GM21367 (cell line): Measurements from ENCODE around the gene HSD11B1.
"Not testable (repeated sequence)": the region's sequence is repeated elsewhere in the genome, so short reads cannot be mapped to it uniquely, and the experiment has no call there.

ENCODE experiments used
- ATAC-seq: cut with Tn5 transposase; IDR thresholded peaks from one replicate; pipeline ENCODE4 v1.9.1; 2021; ENCODE audit not compliant: unreplicated experiment

Gene HSD11B1

DNA sequence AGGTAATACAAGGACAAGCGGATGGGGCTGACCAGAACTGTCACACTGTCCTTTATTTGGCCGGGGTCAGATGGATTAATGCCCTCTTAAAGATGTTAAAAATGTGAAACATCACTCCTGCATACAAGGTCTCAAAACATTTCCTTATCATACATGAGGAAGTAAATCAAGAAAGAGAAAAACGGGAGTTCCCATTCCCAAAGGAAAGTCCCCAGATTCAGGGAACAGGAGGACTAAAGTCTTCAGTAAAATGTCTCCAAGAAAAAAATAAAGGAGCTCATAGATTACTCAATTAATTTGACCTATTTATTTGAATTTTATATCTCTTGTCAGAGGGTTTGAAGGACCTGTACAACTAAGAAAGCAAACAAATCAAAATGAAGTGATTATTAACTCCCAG lies 13.4 kb upstream of the HSD11B1 start:
- ATAC-seq = no peak

DNA sequence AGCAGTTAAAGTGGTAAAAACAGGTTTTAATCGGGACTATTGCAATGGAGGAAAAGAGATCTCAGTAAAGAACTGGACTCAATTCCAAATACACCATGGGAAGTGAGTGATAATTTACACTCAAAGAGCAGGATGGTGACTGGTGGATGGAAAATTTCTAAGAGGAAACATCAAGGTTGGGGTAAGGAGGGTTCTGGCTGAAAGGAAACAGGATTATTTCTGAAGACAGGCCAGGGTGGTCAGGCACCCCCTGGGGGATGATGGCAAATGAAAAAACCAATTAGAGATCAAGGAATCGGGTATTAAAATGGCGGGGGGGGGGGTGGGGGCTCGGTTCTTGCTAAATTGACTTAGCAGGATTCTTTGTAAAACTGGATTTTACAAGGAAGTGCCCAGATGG lies 12.3 kb upstream of the HSD11B1 start:
- ATAC-seq = no peak

DNA sequence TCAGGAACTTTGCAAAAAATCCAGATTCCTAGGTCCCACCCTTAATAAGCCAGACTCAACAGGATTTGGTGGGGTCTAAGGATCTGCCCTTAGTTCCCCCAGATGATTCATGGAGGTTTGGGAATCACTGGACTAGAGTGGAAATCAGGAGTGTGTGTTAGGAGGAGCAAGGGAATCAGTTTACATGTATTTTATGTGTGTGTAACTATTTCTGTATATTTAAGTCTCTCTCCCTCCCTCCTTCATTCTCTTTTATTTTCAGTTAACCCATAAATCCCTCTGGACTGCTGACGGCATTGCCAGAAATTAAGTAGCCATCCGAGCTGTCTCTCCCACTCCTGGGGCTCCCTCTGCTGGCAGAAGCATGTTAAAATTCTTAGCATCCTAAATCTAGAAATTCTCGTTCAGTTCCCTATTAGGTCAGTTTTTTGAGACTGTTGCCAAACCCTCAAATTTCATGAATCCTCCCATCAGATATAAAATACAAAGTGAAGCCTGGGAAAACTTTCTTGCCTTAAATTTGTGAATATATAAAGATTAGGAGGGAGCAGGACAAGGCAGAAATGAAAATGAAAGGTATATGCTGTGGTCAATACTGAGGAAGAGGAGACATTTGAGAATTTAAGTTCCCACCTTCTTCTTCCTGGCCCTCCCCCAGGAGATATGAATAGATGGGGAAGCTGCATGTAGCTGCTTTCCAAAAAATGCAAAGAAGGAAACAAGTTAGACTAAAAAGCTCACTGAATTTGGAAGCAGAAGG lies 11.7 kb upstream of the HSD11B1 start:
- ATAC-seq = peak; percentile 62

DNA sequence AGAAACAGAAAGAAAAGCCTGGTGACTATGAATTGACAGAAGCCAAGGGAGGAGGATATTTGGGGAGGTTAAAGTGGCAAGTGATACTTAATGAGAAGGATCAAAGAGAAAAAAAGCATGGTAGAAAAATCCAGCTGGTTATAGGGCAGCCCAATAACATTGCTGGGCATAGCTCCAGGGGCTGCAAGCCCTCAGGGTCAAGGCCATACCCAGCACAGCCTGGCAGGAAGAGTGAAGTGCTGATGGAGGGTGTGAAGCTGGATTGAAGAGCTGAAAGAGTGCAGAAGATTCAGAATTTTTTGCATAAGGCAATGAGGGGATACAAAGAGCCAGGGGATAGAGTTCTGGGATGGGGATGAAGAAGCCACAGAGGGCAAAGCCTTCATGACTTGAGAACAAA lies 8.0 kb upstream of the HSD11B1 start:
- ATAC-seq = no peak

DNA sequence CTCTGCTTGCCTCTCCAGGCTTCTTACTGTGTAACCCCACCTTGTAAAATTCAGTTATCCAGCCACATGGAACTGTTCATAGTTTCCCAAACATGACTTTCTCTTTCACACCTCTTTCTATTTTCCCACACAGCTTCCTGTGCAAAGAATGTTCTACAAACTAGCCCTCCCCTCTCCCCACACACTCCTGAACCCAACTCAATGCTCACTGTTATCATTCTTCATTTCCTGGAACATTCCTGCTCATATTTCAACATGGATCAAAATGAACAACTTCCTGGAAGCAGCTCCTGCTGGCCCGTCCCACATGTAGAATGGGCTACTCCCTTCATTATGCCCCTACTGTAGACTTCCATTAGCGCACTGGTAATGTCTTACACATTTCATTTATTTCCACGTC lies 7.5 kb upstream of the HSD11B1 start:
- no peak for ATAC-seq

DNA sequence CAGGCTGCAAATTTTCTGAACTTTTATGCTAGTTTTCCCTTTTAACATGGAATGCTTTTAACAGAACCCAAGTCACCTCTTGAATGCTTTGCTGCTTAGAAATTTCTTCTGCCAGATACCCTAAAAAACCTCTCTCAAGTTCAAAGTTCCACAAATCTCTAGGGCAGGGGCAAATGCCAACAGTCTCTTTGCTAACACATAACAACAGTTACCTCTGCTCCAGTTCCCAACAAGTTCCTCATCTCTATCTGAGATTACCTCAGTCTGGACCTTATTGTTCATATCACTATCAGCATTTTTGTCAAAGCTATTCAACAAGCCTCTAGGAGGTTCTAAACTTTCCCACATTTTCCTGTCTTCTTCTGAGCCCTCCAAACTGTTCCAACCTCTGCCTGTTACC lies 4.0 kb upstream of the HSD11B1 start:
- ATAC-seq = not testable (repeated sequence)

DNA sequence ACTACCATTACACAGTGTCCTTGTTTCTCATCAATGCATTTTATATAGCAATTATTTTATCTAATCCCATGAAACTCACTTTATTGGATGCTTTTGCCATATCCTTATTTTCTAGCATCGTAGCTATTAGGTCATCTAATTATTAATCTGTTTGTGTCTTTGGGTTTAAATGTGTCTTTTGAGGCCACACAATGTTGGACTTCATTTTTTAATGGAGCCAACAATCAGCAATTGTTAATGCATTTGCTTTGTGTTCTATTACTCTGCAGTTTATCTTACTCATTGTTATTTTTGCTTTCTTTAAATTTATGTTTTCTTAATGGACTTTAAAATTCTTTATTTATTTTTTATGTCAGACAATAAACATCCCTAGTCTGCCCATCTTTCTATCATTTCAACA lies 1.8 kb upstream of the HSD11B1 start:
- no peak for ATAC-seq

DNA sequence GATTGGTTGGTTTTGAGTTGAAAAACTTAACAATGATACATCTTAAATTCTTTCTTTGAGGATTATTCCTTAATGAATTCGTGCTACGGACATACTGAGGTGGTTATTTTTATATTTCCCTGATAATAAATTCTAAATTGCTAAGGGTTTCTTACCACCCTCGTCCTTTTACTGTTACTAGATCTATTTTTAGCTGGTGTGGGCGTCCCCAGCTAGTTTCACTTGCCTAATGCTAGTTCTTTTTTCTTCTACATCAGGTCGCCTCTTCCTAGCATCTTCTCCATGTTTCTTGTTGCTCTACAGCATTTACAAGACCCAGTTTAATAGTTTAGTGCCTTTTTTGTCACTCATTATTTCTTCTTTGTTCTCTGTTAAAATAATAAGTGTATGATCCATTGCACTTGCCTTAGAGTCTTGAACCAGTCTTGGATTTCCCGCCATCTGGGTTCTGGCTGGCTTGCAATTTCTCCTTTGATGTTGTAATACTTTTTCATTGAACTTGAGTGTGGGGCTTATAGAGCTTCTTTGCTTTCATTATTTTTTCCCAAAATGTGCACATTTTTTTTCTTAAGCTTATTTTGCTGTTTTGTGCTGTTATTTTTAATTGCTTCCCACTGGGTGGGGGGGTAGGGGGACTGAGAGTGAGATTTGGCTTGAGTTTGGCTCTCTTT lies 677 bp upstream of the HSD11B1 start:
- ATAC-seq = peak; percentile 67

DNA sequence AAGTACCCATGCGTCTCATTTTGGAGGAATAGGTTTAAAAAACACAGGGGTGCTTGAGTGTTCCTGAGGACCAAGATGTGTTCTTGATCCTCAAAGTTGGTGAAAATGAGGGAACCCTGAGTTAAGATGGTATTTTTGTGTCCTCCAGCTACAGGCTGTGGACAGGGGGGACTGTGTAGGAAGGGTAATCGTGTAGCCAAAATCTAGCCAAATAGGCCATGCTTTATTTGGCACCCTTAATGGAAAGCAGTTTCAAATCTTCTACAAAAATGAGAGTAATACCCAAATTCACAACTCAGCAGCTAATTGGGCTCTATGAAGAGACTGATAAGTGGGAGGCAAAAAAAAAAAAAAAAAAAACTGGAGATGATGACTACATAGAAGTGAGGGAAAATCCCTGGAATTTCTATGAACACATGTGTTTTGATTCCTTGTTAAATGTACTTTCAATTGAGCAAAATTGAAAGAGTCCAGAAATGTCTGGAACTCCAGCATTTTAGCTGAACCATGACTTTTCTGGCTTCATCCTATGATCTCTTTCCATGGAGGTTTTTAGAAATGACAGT lies 470 bp downstream of the HSD11B1 start:
- ATAC-seq = no peak

DNA sequence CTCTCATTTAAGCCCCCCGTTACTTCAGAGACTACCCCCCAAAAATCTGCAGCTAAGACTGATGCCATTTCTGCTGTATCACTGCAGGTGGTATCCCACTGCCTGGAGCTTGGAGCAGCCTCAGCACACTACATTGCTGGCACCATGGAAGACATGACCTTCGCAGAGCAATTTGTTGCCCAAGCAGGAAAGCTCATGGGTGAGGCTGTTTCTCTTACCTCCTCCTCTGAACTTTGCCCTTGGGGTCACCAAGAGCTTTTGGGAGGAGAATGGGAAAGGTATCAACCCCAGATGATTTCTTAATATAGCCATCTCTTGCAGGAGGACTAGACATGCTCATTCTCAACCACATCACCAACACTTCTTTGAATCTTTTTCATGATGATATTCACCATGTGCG lies 2.0 kb downstream of the HSD11B1 start:
- ATAC-seq = no peak

DNA sequence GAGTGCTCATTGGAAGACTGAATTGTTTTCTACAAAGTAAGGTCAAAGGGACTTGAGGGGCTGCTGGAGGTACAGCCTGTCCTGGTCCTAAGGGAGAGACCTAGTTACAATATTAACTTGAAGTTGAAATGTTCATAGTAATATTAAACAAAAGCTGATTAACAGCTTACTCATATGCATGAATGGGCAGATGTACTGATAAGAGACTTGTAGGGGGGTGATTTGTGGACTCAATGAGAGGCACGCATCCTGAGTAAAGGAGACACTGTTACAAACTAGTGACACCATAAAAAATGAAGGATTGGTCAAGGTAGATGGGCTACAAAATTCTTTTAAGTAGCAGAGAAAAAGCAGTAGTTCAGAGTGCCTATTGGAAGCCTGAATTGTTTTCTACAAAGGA lies 2.7 kb downstream of the HSD11B1 start:
- no peak for ATAC-seq

DNA sequence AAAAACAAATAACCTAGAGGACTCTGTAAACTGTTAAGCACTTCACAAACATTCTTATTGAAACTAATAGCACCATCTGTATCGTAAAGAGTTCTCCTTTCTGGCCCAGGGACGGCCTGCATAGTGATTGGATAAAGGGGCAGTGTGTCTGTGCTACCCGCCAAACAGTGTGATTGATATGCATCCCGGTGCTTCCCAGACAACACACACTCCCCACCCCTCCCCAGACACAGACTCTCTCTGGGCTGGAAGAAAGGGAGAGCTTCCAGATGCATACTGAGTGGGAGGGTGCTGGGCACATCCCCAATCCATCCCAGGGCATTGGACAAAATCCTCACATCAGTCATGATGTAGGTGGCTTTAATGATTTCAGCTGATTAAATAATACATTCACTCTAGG lies 3.7 kb downstream of the HSD11B1 start:
- no peak for ATAC-seq

DNA sequence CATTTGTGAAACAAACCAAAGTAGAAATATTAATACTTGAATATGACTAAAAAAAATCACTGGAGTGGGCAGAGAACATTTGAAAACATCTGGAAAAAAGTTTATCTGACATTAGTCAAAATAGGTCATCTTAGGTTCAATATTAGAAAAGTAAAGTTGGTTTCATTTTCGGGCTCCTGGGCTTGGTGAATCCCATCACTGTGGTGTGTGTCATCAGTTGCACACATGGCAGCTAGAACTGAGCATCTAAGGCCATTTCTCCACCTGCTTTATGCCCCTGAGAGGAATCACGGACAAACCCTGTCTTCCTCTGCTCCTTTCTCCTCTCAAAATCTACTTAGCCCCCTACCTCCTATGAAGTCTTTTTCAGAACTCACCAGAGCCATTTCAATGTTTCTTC lies 5.4 kb downstream of the HSD11B1 start:
- no peak for ATAC-seq

DNA sequence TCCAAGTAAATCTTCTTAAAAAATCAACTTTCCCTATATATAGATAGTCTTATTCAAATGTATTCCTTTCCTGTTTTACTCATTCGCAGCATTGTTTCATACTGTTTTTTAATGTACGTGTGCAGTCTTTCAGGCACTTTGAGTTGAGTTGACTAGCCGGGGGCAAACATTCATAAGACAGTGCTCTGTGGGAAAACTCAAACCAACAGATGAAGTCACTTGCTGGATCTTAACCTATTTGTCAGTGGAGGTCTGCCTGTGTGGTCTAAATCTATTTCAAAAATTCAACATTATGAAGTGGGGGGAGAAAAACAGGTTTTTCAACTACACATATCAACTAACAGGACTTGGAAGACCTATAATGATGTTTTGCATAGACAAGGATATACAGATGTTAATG lies 6.2 kb downstream of the HSD11B1 start:
- ATAC-seq = no peak

DNA sequence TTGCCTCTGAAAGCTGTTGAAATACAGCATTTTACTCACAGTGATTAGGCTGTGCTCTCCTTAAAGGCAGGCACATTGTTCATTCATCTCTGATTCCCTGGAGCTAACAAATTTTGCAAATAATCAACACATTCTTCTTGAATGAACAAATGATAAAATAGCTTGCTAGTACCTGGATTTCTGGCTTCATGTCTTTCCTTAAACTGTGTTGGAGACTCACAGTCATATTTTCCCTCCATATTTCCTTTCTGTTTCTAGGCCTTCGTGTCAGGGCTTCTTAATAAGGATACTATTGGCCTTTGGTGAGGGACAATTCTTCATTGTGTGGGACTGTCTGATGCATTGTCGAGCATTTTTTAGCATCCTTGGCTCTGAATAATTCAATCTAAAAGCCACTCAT lies 9.7 kb downstream of the HSD11B1 start:
- no peak for ATAC-seq

DNA sequence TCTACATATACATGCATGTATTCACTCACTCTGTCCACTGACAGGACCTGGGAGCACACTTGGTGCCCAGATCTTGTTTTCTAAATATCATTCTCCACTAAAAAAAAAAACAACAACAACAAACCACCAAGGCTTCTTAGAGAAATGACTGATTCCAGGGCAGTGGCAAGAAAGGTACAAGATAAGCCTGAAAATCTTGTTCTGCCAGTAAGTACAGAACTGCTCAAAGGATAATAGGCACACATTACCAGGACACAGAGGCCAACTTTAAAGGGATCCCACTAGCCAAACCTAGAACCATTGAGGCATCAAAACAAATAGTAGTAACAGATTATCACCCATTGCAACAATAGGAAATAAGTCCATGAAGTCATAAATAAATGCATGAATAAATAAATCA lies 10.7 kb downstream of the HSD11B1 start:
- ATAC-seq = no peak

DNA sequence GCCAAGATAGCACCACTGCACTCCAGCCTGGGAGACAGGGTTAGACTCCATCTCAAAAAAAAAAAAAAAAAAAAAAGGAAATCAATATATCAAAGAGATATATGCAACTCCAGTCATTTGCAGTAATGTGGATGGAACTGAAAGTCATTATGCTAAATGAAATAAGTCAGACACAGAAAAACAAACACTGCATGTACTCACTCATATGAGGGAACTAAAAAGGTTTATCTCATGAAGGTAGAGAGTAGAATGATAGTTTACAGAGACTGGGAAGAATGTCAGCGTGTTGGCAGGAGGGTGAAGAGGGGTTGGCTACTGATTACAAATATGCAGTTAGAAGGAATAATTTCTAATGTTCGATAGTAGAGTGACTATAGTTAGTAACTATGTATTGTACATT lies 13.2 kb downstream of the HSD11B1 start:
- no peak for ATAC-seq

DNA sequence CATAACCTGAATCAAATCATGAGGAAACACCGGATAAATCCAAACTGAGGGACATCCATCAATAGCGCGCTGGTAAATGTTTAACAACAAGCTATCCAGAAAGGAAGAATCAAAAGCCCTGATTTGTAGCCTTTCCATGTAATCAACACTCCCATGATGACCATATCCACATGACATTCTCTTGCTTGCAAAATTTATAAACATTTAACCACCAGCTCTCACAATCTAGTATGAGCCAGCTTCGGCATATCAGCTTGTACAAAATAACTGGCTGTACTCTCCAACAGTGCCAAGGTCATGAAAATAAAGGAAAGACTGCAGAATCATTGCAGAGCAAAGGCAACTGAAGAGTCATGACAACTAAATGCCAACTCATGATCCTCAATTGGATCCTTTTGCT lies 15.7 kb downstream of the HSD11B1 start:
- no peak for ATAC-seq

DNA sequence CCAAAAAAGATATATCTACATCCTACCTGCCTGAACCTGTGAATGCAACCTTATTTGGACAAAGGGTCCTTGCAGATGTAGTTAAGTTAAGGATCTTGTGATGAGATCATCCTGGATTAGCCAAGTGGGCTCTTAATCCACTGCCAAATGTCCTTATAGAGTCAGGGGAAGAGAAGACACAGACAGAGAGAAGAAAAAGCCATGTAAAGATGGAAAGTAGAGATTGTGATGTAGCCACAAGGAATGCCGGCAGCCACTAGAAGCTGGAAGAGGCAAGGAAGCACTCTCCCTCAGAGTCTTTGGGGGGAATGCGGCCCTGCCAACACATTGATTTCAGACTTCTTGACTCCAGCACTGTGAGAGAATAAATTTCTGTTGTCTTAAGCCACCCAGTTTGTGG lies 16.2 kb downstream of the HSD11B1 start:
- ATAC-seq = no peak

DNA sequence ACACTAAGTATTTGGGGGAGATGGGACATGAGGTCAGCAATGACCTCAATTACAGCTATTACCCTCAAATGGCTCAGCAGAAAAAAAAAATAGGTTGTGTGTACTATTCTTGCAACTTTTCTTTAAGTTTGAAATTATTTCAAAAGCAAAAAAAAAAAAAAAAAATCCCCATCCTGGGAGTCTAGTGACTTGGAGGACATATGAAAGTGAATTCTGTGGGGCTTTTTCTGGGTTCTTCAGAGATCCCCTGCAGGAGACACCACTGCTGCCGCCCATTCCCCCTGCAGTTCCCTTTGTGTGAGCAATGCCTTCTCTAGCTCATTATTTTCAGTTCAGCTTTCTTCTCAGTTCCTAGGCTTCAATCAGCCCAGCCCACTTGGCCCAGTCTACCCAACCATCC lies 16.7 kb downstream of the HSD11B1 start:
- no peak for ATAC-seq

DNA sequence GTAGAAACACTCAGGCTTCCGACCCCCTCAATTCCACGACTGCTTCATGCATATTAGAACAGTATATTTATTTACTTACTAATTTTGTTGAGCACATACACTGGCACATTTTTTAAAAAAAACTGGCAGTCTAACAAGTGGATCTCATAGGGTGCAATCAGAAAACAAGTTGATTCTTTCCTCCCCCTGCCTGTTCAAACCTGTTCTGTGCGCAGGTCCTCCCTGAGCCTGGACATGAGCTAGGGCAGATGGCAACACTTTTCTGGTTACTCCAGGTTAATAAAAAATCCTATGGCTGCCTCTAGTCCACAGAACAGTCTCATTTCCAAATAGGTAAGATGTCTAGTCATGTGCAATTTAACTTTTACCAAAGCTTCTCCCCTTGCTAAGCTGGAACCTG lies 18.6 kb downstream of the HSD11B1 start:
- ATAC-seq = no peak
